HG02938 (cell line): Measurements from ENCODE around the gene HPX.

Experiments
- ATAC-seq: cut with Tn5 transposase; IDR thresholded peaks from one replicate; pipeline ENCODE4 v1.9.1; 2021; ENCODE audit warnings: mild to moderate bottlenecking, moderate library complexity; ENCODE audit not compliant: unreplicated experiment

Gene HPX

GRCh38 chr11:6468712-6469495 lies 28.1 kb upstream of the HPX start:
- ATAC-seq, result peak; percentile 55

- ATAC-seq, result no peak
These were observed 18.3 kb upstream of the HPX start for GRCh38 chr11:6459099-6459450.

GRCh38 chr11:6458352-6459098 lies 17.7 kb upstream of the HPX start:
- no peak for ATAC-seq

- no peak for ATAC-seq
These were observed 17.0 kb upstream of the HPX start for GRCh38 chr11:6457581-6458320.

GRCh38 chr11:6456361-6457073 lies 15.7 kb upstream of the HPX start:
- no peak for ATAC-seq

GRCh38 chr11:6455070-6455469 lies 14.3 kb upstream of the HPX start:
- ATAC-seq, result no peak

GRCh38 chr11:6453152-6453551 lies 12.4 kb upstream of the HPX start:
- no peak for ATAC-seq

GRCh38 chr11:6452219-6452618 lies 11.4 kb upstream of the HPX start:
- ATAC-seq, result no peak

GRCh38 chr11:6448574-6448973 lies 7.8 kb upstream of the HPX start:
- ATAC-seq, result no peak

- peak; percentile 77 for ATAC-seq
These were observed 2.6 kb upstream of the HPX start for GRCh38 chr11:6443269-6444003.

- ATAC-seq, result no peak
These were observed 1.7 kb upstream of the HPX start for GRCh38 chr11:6442441-6442840.

GRCh38 chr11:6438979-6439571 lies 1.7 kb downstream of the HPX start:
- no peak for ATAC-seq

GRCh38 chr11:6437993-6438392 lies 2.8 kb downstream of the HPX start:
- no peak for ATAC-seq

- no peak for ATAC-seq
These were observed 3.4 kb downstream of the HPX start for GRCh38 chr11:6437423-6437822.

GRCh38 chr11:6433998-6434660 lies 6.7 kb downstream of the HPX start:
- ATAC-seq, result no peak

GRCh38 chr11:6431861-6432260 lies 8.9 kb downstream of the HPX start:
- ATAC-seq, result no peak

- ATAC-seq, result no peak
These were observed 13.3 kb downstream of the HPX start for GRCh38 chr11:6427516-6427915.

- no peak for ATAC-seq
These were observed 20.1 kb downstream of the HPX start for GRCh38 chr11:6420677-6421076.

GRCh38 chr11:6419009-6419631 lies 21.7 kb downstream of the HPX start, which contains the start of gene APBB1:
Gene APBB1 (minus strand): TSS chr11:6419094. CDS start chr11:6411347, 7,747 bp downstream.
- peak; percentile 55 for ATAC-seq
